GM12872 (cell line): ENCODE data around the gene SEC63.

Source experiments
- CTCF ChIP-seq: IDR thresholded peaks from 3 replicates; pipeline ENCODE4 v1.5.1; 2011; ENCODE audit warnings: low read depth, mild to moderate bottlenecking, low read length, moderate library complexity; ENCODE audit not compliant: insufficient read depth

The SEC63 gene

GRCh38 chr6:107957909-107958688, at the start of gene SEC63:
SEC63 (minus strand) TSS chr6:107958208; CDS start chr6:107958009, 199 bp downstream.
- no peak for TF ChIP-seq CTCF

DNA sequence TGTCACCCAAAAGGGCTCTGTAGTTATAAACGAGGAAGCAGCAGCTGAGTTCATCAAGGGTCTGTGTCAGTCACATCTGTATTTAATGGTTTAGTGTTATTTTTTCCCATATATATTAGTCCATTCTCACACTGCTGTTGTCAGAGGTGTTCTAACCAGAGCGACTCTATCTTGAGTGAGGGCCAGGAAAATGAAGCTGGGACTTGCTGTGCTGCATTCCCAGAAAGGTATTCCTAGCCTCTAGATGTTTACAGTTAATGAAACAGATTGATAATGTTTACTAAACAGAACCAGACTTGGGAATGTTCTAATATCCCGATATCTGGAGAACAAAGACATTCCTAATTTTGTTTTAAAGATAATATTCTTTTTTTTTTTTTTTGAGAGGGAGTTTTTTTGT, 48.0 kb upstream of the SEC63 start:
- TF ChIP-seq CTCF: no peak

DNA sequence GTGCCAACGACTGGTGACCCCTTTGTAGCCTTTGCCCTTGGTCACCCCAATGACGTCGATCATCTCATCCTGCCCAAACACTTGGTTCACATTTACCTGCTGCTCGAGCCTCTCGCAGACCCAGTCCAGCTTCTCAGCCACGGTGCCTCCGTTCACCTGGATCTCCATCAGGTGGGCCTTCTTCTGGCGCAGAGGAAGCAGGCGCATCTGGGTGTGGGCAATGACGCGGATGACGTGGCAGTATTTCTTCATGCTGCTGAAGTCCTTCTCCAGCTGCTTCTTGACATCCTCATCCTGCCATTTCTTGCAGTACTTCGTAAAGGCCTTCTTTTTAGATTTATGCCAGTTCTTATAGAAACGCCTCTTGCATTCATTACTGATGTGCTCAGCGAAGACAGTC, 46.9 kb upstream of the SEC63 start:
- no peak for TF ChIP-seq CTCF

- TF ChIP-seq CTCF: no peak
Measured at GRCh38 chr6:108002365-108003221, 44.6 kb upstream of the SEC63 start.

DNA sequence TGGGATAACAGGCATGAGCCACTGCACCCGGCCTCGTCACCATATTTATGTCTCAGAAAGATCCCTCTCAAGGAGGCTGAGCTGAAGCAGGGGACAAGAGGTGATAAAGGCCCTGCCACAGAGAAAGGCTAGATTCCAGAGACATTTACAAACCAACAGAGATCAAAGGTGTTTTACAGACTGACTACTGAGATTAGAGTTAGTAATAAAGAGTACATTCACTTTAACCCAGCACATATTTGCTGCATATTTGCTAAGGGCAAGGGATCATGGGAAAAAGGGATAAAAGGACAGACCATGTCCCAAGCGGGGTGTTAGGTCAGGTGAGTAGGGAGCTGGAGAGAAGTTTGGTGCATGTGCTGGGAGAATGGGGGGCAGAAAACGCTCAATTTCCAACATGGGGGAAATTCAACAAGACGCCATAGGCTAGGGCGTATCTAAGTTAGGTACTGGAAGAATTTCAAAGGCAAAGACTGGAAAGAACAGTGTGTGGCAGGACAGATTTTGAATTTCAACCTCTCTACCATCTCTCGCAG, 43.8 kb upstream of the SEC63 start:
- TF ChIP-seq CTCF: no peak

DNA sequence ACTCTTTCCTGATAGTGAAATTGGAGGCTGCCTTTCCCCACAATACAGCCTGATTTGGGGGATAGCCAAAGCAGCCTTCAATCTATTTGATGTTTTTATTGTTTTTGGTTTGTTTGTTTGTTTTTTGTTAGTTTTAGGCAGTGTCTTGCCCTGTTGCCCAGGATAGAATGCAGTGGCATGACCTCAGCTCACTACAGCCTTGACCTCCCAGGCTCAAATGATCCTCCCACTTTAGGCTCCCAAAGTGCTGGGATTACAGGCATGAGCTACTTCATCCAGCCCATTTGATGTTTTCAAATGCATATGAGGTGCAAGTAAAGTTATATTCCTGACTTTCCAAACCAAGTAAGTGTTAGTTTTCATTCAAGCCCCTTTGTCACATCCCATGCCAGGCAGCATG, 41.3 kb upstream of the SEC63 start:
- TF ChIP-seq CTCF: no peak

- no peak for TF ChIP-seq CTCF
Measured at GRCh38 chr6:107991772-107992550, 34.0 kb upstream of the SEC63 start.
